Measurements from ENCODE around the gene GABBR2.

DNA sequence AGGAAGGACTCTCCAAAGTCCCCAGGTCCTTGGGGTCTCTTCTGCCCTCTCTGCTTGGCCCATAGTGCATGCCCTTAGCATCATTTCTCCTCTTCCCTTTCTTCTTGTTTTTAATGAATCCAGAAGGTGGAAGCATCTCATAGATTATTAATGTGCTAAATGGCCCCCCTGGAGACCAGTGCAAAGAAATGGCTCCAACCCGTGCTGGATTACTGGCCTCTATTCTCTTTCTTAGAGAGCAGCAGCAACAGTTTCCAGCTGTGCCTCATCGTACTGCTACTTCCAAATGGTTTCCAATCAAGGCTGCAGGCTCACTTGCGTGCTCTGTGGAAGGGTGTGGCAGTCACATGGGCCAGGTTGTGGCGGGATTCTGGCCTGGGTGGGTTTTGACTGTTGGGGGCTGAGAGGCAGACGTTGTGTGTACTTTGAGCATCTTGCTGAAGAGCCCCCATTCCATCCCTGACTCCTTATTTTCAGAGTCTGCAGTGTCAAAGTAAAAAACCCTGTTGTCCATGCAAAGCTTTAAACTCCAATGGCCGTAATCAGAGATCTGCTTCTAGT is 139.7 kb downstream of the GABBR2 start:
- TF ChIP-seq, protein P1, sequence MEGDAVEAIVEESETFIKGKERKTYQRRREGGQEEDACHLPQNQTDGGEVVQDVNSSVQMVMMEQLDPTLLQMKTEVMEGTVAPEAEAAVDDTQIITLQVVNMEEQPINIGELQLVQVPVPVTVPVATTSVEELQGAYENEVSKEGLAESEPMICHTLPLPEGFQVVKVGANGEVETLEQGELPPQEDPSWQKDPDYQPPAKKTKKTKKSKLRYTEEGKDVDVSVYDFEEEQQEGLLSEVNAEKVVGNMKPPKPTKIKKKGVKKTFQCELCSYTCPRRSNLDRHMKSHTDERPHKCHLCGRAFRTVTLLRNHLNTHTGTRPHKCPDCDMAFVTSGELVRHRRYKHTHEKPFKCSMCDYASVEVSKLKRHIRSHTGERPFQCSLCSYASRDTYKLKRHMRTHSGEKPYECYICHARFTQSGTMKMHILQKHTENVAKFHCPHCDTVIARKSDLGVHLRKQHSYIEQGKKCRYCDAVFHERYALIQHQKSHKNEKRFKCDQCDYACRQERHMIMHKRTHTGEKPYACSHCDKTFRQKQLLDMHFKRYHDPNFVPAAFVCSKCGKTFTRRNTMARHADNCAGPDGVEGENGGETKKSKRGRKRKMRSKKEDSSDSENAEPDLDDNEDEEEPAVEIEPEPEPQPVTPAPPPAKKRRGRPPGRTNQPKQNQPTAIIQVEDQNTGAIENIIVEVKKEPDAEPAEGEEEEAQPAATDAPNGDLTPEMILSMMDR (IDR thresholded peaks at IDR 0.05): no peak
- TF ChIP-seq POLR2AphosphoS5 (IDR thresholded peaks at IDR 0.05): no peak
- no peak for TF ChIP-seq POLR2A (IDR thresholded peaks at IDR 0.05; ENCODE audit: low read depth)
- TF ChIP-seq EP300 (IDR thresholded peaks at IDR 0.05): no peak
